IMR-90 (cell line): Measurements from ENCODE around the gene PSEN1.

Experiments
- CEBPB ChIP-seq: IDR thresholded peaks from 2 replicates; pipeline ENCODE4 v1.6.1; 2012; ENCODE audit warnings: low read depth, low read length, improper control_type of control experiment
- MAFK ChIP-seq: IDR thresholded peaks from 2 replicates; pipeline ENCODE4 v1.6.1; 2012; ENCODE audit warnings: low read depth, low read length, improper control_type of control experiment
- MAZ ChIP-seq: IDR thresholded peaks from 2 replicates; pipeline ENCODE4 v1.6.1; 2012; ENCODE audit warnings: low read depth, mild to moderate bottlenecking, low read length, improper control_type of control experiment, moderate library complexity, borderline replicate concordance
- MXI1 ChIP-seq: IDR thresholded peaks from 2 replicates; pipeline ENCODE4 v1.6.1; 2012; ENCODE audit warnings: low read depth, mild to moderate bottlenecking, low read length, moderate library complexity, borderline replicate concordance
- POLR2A ChIP-seq: IDR thresholded peaks from 2 replicates; pipeline ENCODE4 v1.6.1; 2012; ENCODE audit warnings: mild to moderate bottlenecking, low read depth, low read length
- RFX5 ChIP-seq: IDR thresholded peaks from 2 replicates; pipeline ENCODE4 v1.8.0; 2012; ENCODE audit warnings: low read depth, mild to moderate bottlenecking, low read length, moderate library complexity
- TF ChIP-seq, protein P1 (sequence below): conservative IDR thresholded peaks from 2 replicates; pipeline ENCODE4 v1.5.1; 2012; ENCODE audit warnings: mild to moderate bottlenecking, low read depth, low read length, improper control_type of control experiment
- TF ChIP-seq, protein P2 (sequence below): fragments of 150-350 bp; IDR thresholded peaks from 2 replicates; pipeline ENCODE4 v1.6.1; 2017; ENCODE audit warnings: mild to moderate bottlenecking, antibody characterized with exemption, low read length, low read depth

DNA sequence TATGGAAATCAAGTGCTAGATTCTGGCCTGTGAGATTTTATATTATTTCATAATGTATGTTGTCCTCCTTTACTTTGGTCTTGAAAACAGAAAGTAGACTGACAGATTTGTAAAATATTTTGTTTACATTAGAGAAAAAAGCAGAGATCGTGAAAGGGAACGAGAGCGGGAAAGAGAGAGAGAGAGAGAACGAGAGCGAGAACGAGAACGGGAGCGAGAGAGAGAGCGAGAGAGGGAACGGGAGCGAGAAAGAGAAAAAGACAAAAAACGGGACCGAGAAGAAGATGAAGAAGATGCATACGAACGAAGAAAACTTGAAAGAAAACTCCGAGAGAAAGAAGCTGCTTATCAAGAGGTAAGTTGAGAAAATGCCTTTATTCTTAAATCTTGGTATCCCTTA, 30.6 kb upstream of the PSEN1 start:
- TF ChIP-seq, protein P1, sequence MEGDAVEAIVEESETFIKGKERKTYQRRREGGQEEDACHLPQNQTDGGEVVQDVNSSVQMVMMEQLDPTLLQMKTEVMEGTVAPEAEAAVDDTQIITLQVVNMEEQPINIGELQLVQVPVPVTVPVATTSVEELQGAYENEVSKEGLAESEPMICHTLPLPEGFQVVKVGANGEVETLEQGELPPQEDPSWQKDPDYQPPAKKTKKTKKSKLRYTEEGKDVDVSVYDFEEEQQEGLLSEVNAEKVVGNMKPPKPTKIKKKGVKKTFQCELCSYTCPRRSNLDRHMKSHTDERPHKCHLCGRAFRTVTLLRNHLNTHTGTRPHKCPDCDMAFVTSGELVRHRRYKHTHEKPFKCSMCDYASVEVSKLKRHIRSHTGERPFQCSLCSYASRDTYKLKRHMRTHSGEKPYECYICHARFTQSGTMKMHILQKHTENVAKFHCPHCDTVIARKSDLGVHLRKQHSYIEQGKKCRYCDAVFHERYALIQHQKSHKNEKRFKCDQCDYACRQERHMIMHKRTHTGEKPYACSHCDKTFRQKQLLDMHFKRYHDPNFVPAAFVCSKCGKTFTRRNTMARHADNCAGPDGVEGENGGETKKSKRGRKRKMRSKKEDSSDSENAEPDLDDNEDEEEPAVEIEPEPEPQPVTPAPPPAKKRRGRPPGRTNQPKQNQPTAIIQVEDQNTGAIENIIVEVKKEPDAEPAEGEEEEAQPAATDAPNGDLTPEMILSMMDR = no peak
- TF ChIP-seq RFX5 = no peak
- TF ChIP-seq MXI1 = no peak
- no peak for TF ChIP-seq CEBPB
- TF ChIP-seq, protein P2, sequence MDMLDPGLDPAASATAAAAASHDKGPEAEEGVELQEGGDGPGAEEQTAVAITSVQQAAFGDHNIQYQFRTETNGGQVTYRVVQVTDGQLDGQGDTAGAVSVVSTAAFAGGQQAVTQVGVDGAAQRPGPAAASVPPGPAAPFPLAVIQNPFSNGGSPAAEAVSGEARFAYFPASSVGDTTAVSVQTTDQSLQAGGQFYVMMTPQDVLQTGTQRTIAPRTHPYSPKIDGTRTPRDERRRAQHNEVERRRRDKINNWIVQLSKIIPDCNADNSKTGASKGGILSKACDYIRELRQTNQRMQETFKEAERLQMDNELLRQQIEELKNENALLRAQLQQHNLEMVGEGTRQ = no peak
- no peak for TF ChIP-seq POLR2A
- no peak for TF ChIP-seq MAFK
- no peak for TF ChIP-seq MAZ
